Stromal cell of bone marrow (primary cell): ENCODE measurements around the gene AGFG1.
"Not testable (repeated sequence)": the region's sequence is repeated elsewhere in the genome, so short reads cannot be mapped to it uniquely, and the experiment has no call there.

Source experiments
- DNase-seq: peaks from one replicate; pipeline ENCODE4 v3.0.0-alpha.2; 2012; ENCODE audit warnings: low read depth

Gene AGFG1

GRCh38 chr2:227500301-227500630, 28.3 kb downstream of the AGFG1 start:
- DNase-seq, result no peak

- DNase-seq, result peak; percentile 80
Observed at GRCh38 chr2:227503433-227504406, 31.8 kb downstream of the AGFG1 start.

- no peak for DNase-seq
Observed at GRCh38 chr2:227504700-227505099, 32.7 kb downstream of the AGFG1 start.

GRCh38 chr2:227506456-227506855, 34.5 kb downstream of the AGFG1 start:
- no peak for DNase-seq

GRCh38 chr2:227507963-227508362, 36.0 kb downstream of the AGFG1 start:
- no peak for DNase-seq

GRCh38 chr2:227509076-227509475, 37.1 kb downstream of the AGFG1 start:
- DNase-seq, result no peak

GRCh38 chr2:227509824-227510619, 38.1 kb downstream of the AGFG1 start:
- DNase-seq, result no peak

GRCh38 chr2:227510620-227510958, 38.6 kb downstream of the AGFG1 start:
- no peak for DNase-seq

- DNase-seq, result no peak
Observed at GRCh38 chr2:227511239-227511930, 39.4 kb downstream of the AGFG1 start.

- DNase-seq, result no peak
Observed at GRCh38 chr2:227511955-227512354, 40.0 kb downstream of the AGFG1 start.

- DNase-seq, result no peak
Observed at GRCh38 chr2:227513113-227513512, 41.2 kb downstream of the AGFG1 start.

GRCh38 chr2:227515742-227516141, 43.8 kb downstream of the AGFG1 start:
- DNase-seq, result no peak

- DNase-seq, result no peak
Observed at GRCh38 chr2:227517724-227518123, 45.8 kb downstream of the AGFG1 start.

GRCh38 chr2:227518278-227518865, 46.4 kb downstream of the AGFG1 start:
- DNase-seq, result not testable (repeated sequence)

GRCh38 chr2:227521178-227521577, 49.2 kb downstream of the AGFG1 start:
- DNase-seq, result not testable (repeated sequence)

GRCh38 chr2:227524665-227525064, 52.7 kb downstream of the AGFG1 start:
- DNase-seq, result no peak

GRCh38 chr2:227527351-227527750, 55.4 kb downstream of the AGFG1 start:
- DNase-seq, result no peak

GRCh38 chr2:227528803-227529202, 56.8 kb downstream of the AGFG1 start:
- no peak for DNase-seq

GRCh38 chr2:227529871-227530270, 57.9 kb downstream of the AGFG1 start:
- DNase-seq, result no peak

- no peak for DNase-seq
Observed at GRCh38 chr2:227534714-227535113, 62.8 kb downstream of the AGFG1 start.

GRCh38 chr2:227536445-227536844, 64.5 kb downstream of the AGFG1 start:
- DNase-seq, result no peak

GRCh38 chr2:227539465-227539956, 67.6 kb downstream of the AGFG1 start:
- DNase-seq, result no peak
